GM21786 (cell line): ENCODE data around the gene CETN1.

Source experiments
- ATAC-seq: cut with Tn5 transposase; IDR thresholded peaks from one replicate; pipeline ENCODE4 v1.9.1; 2021; ENCODE audit not compliant: unreplicated experiment

The CETN1 gene

GRCh38 chr18:580154-580553 lies at the start of gene CETN1:
CETN1 (plus strand) TSS chr18:580380; CDS start chr18:580409, 29 bp downstream.
- ATAC-seq: no peak

- ATAC-seq: no peak
Measured at GRCh38 chr18:532018-532417, 48.2 kb upstream of the CETN1 start.

GRCh38 chr18:532632-533031 lies 47.5 kb upstream of the CETN1 start:
- no peak for ATAC-seq

GRCh38 chr18:533995-534601 lies 46.1 kb upstream of the CETN1 start:
- no peak for ATAC-seq

GRCh38 chr18:543447-544078 lies 36.6 kb upstream of the CETN1 start:
- ATAC-seq: no peak

- no peak for ATAC-seq
Measured at GRCh38 chr18:549967-550366, 30.2 kb upstream of the CETN1 start.

GRCh38 chr18:551404-552061 lies 28.6 kb upstream of the CETN1 start:
- no peak for ATAC-seq

GRCh38 chr18:555705-556457 lies 24.3 kb upstream of the CETN1 start:
- no peak for ATAC-seq

- no peak for ATAC-seq
Measured at GRCh38 chr18:564708-565561, 15.2 kb upstream of the CETN1 start.

- ATAC-seq: no peak
Measured at GRCh38 chr18:565562-566061, 14.6 kb upstream of the CETN1 start.

- ATAC-seq: no peak
Measured at GRCh38 chr18:567122-567521, 13.1 kb upstream of the CETN1 start.

GRCh38 chr18:568731-569130 lies 11.4 kb upstream of the CETN1 start:
- ATAC-seq: no peak

- no peak for ATAC-seq
Measured at GRCh38 chr18:570256-570655, 9.9 kb upstream of the CETN1 start.

GRCh38 chr18:570697-571096 lies 9.5 kb upstream of the CETN1 start:
- ATAC-seq: no peak

GRCh38 chr18:572091-572830 lies 7.9 kb upstream of the CETN1 start:
- no peak for ATAC-seq

- ATAC-seq: no peak
Measured at GRCh38 chr18:572831-573289, 7.3 kb upstream of the CETN1 start.

- ATAC-seq: no peak
Measured at GRCh38 chr18:573385-573784, 6.8 kb upstream of the CETN1 start.

GRCh38 chr18:574149-574860 lies 5.9 kb upstream of the CETN1 start:
- ATAC-seq: no peak
